MM.1S (cell line): ENCODE measurements around the gene STEAP2.

ENCODE experiments used
- EZH2 ChIP-seq: fragments of 300-600 bp; sonication (generic); optimal IDR thresholded peaks from 2 replicates; pipeline ENCODE3; 2017; ENCODE audit warnings: low read depth, mild to moderate bottlenecking, antibody characterized with exemption, low read length, mixed read lengths
- EZH2phosphoT487 ChIP-seq: fragments of 300-600 bp; sonication (generic); IDR thresholded peaks from 2 replicates; pipeline ENCODE4 v1.6.1; 2018; ENCODE audit warnings: antibody characterized with exemption, low read length
- TF ChIP-seq, protein P1 (sequence below): fragments of 300-600 bp; sonication (generic); IDR thresholded peaks from 2 replicates; pipeline ENCODE4 v1.5.1; 2016; ENCODE audit warnings: antibody characterized with exemption, low read length, mixed read lengths

DNA sequence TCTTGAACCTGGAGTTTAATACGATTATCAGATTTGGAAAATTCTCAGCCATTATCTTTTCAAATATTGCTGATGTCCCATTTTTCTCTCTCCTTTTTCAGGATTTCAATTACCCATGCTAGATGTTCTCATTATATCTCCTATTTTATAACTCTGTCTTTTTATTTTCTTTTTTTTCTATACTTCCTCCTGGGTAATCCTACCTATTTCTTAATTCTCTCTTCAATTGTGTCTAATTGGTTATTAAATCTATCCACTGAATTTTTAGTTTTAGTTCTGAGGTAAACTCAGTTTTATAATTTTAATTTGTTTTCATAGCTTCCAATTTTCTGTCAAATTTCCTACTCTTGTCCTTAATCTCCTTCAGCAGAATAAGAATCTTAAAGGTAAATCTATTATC lies 41.6 kb upstream of the STEAP2 start:
- TF ChIP-seq, protein P1, sequence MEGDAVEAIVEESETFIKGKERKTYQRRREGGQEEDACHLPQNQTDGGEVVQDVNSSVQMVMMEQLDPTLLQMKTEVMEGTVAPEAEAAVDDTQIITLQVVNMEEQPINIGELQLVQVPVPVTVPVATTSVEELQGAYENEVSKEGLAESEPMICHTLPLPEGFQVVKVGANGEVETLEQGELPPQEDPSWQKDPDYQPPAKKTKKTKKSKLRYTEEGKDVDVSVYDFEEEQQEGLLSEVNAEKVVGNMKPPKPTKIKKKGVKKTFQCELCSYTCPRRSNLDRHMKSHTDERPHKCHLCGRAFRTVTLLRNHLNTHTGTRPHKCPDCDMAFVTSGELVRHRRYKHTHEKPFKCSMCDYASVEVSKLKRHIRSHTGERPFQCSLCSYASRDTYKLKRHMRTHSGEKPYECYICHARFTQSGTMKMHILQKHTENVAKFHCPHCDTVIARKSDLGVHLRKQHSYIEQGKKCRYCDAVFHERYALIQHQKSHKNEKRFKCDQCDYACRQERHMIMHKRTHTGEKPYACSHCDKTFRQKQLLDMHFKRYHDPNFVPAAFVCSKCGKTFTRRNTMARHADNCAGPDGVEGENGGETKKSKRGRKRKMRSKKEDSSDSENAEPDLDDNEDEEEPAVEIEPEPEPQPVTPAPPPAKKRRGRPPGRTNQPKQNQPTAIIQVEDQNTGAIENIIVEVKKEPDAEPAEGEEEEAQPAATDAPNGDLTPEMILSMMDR, result no peak
- TF ChIP-seq EZH2 (no peak), EZH2phosphoT487 (no peak)
